Endodermal cell (in vitro differentiated cells): ENCODE measurements around the gene RNGTT. TPM values are rescaled to one million over a fixed set of nuclear protein-coding genes. Genes with fewer than 3 reads are reported as not detected.

Source experiments
- DNase-seq: peaks from one replicate; pipeline ENCODE4 v3.0.0-alpha.2; 2017
- H3K27ac ChIP-seq: 2 replicates; pipeline ENCODE4 v1.5.1; 2013; ENCODE audit warnings: mild to moderate bottlenecking, low read depth, low read length, moderate library complexity
- H3K27me3 ChIP-seq: 2 replicates; pipeline ENCODE4 v1.6.1; 2013; ENCODE audit warnings: mild to moderate bottlenecking, low read length, moderate library complexity; ENCODE audit not compliant: insufficient read depth, control insufficient read depth, poor library complexity, severe bottlenecking
- H3K36me3 ChIP-seq: 2 replicates; pipeline ENCODE4 v1.7.0; 2013; ENCODE audit warnings: mild to moderate bottlenecking, low read length, moderate library complexity; ENCODE audit not compliant: control insufficient read depth, insufficient read depth
- H3K4me1 ChIP-seq: one replicate; pipeline ENCODE4 v1.7.0; 2013; ENCODE audit warnings: low read length; ENCODE audit not compliant: control insufficient read depth, insufficient read depth
- H3K4me3 ChIP-seq: 2 replicates; pipeline ENCODE4 v1.5.1; 2013; ENCODE audit warnings: mild to moderate bottlenecking, low read length, moderate library complexity
- H3K9ac ChIP-seq: 2 replicates; pipeline ENCODE4 v1.6.1; 2013; ENCODE audit warnings: mild to moderate bottlenecking, low read length, moderate library complexity; ENCODE audit not compliant: poor library complexity, severe bottlenecking; ENCODE audit errors: extremely low read depth
- H3K9me3 ChIP-seq: 2 replicates; pipeline ENCODE4 v1.6.1; 2013; ENCODE audit warnings: mild to moderate bottlenecking, low read length, moderate library complexity; ENCODE audit not compliant: control insufficient read depth
- H3K27ac Mint-ChIP-seq: 2 replicates; pipeline ENCODE4 v1.8.0; 2020; ENCODE audit warnings: mixed read lengths
- H3K27me3 Mint-ChIP-seq: 2 replicates; pipeline ENCODE4 v1.8.0; 2021; ENCODE audit warnings: mild to moderate bottlenecking, mixed read lengths; ENCODE audit not compliant: insufficient read depth
- H3K36me3 Mint-ChIP-seq: 2 replicates; pipeline ENCODE4 v1.8.0; 2020; ENCODE audit warnings: low read depth, mixed read lengths
- H3K4me1 Mint-ChIP-seq: 2 replicates; pipeline ENCODE4 v1.8.0; 2020; ENCODE audit warnings: mixed read lengths
- H3K4me3 Mint-ChIP-seq: 2 replicates; pipeline ENCODE4 v1.8.0; 2020; ENCODE audit warnings: mild to moderate bottlenecking, moderate library complexity, mixed read lengths
- H3K9me3 Mint-ChIP-seq: 2 replicates; pipeline ENCODE4 v1.8.0; 2020; ENCODE audit warnings: mild to moderate bottlenecking, mixed read lengths
- CTCF ChIP-seq: fragments of 200-600 bp; sonication (generic); conservative IDR thresholded peaks from 2 replicates; pipeline ENCODE4 v1.5.0; 2021; ENCODE audit warnings: antibody characterized with exemption, mild to moderate bottlenecking
- WGBS, 2 experiments: methylation state at CpG; one replicate each; pipeline versions ENCODE4 v1.1.5 to v1.1.7; 2013; ENCODE audit warnings: missing lambda C conversion rate in 2 of 2, mixed read lengths in 1 of 2; ENCODE audit not compliant: insufficient coverage in 1 of 2, insufficient read length in 1 of 2; 5-methylcytosine and 5-hydroxymethylcytosine counted together
- total RNA-seq, 2 donors: library from RNA; stranded (reverse); fragmentation: NEBNext Ultra II Directional in 1 of 2; extraction: Animal tissue kit (Norgen Biotek cat#: 25700) in 1 of 2; gene quantifications; 2 replicates in 1 of 2; 3 replicates in 1 of 2; pipeline ENCODE4 v1.2.1, GENCODE V29; 2021

The RNGTT gene
- total RNA-seq, 2 donors from 2014 or later, result 21.5 to 28.7 TPM

GRCh38 chr6:88680654-88681053 lies 282.8 kb downstream of the RNGTT start:
- Mint-ChIP-seq H3K4me1 (peaks cover 2% of the 10 kb centered on the region), H3K4me3 (no peak overlapping the region), H3K27ac (no peak overlapping the region), H3K36me3 (peaks cover 10% of the 10 kb centered on the region), H3K27me3 (no peaks in the 10 kb centered on the region), H3K9me3 (no peaks in the 10 kb centered on the region)
- Histone ChIP-seq H3K4me3 (no peak overlapping the region), H3K4me1 (no peaks in the 10 kb centered on the region), H3K36me3 (peaks cover 8% of the 10 kb centered on the region), H3K9ac (no peak overlapping the region), H3K9me3 (no peaks in the 10 kb centered on the region), H3K27me3 (no peaks in the 10 kb centered on the region), H3K27ac (no peak overlapping the region)
- 96% methylated on average over 5 of the region's 6 CpGs; no CpG with 5 or more reads in 1 of the 2 experiments for WGBS, 2 experiments
- DNase-seq, result no peak
- no peak for TF ChIP-seq CTCF

- TF ChIP-seq CTCF, result no peak
Observed at GRCh38 chr6:88679841-88680240, 283.6 kb downstream of the RNGTT start.

GRCh38 chr6:88677356-88677755 lies 286.1 kb downstream of the RNGTT start:
- H3K36me3 Mint-ChIP-seq, result peaks cover 24% of the 10 kb centered on the region

More at GRCh38 chr6:88679841-88680240, 283.6 kb downstream of the RNGTT start:
- Mint-ChIP-seq H3K4me3 (no peak overlapping the region), H3K4me1 (peaks cover 2% of the 10 kb centered on the region), H3K27ac (no peak overlapping the region), H3K36me3 (peaks cover 12% of the 10 kb centered on the region), H3K9me3 (no peaks in the 10 kb centered on the region), H3K27me3 (no peaks in the 10 kb centered on the region)
- 92 to 94% methylated on average over 2 to 4 of the region's 4 CpGs for WGBS, 2 experiments
- Histone ChIP-seq H3K36me3 (peaks cover 8% of the 10 kb centered on the region), H3K9me3 (no peaks in the 10 kb centered on the region), H3K27ac (no peak overlapping the region), H3K4me3 (no peak overlapping the region), H3K4me1 (no peaks in the 10 kb centered on the region), H3K27me3 (no peaks in the 10 kb centered on the region), H3K9ac (no peak overlapping the region)
- DNase-seq, result no peak

More at GRCh38 chr6:88677356-88677755, 286.1 kb downstream of the RNGTT start:
- no peaks in the 10 kb centered on the region for H3K4me1 ChIP-seq
- WGBS, 2 experiments, result 89 to 91% methylated on average over 3 to 4 of the region's 4 CpGs
- H3K36me3 ChIP-seq, result peaks cover 8% of the 10 kb centered on the region
- Mint-ChIP-seq H3K4me1 (peaks cover 2% of the 10 kb centered on the region), H3K27me3 (no peaks in the 10 kb centered on the region), H3K27ac (no peak overlapping the region), H3K9me3 (peaks cover 7% of the 10 kb centered on the region), H3K4me3 (no peak overlapping the region)
- no peak for TF ChIP-seq CTCF
- no peak overlapping the region for H3K9ac ChIP-seq
- no peak for DNase-seq
- peaks cover 5% of the 10 kb centered on the region for H3K9me3 ChIP-seq
- no peaks in the 10 kb centered on the region for H3K27me3 ChIP-seq
- no peak overlapping the region for H3K27ac ChIP-seq
- H3K4me3 ChIP-seq, result no peak overlapping the region
